GM18502 (cell line): Measurements from ENCODE around the gene OGFOD2.
"Not testable (repeated sequence)": the region's sequence is repeated elsewhere in the genome, so short reads cannot be mapped to it uniquely, and the experiment has no call there.

Experiments
- ATAC-seq: cut with Tn5 transposase; IDR thresholded peaks from one replicate; pipeline ENCODE4 v1.9.1; 2021; ENCODE audit warnings: mild to moderate bottlenecking; ENCODE audit not compliant: unreplicated experiment, poor library complexity

The OGFOD2 gene

DNA sequence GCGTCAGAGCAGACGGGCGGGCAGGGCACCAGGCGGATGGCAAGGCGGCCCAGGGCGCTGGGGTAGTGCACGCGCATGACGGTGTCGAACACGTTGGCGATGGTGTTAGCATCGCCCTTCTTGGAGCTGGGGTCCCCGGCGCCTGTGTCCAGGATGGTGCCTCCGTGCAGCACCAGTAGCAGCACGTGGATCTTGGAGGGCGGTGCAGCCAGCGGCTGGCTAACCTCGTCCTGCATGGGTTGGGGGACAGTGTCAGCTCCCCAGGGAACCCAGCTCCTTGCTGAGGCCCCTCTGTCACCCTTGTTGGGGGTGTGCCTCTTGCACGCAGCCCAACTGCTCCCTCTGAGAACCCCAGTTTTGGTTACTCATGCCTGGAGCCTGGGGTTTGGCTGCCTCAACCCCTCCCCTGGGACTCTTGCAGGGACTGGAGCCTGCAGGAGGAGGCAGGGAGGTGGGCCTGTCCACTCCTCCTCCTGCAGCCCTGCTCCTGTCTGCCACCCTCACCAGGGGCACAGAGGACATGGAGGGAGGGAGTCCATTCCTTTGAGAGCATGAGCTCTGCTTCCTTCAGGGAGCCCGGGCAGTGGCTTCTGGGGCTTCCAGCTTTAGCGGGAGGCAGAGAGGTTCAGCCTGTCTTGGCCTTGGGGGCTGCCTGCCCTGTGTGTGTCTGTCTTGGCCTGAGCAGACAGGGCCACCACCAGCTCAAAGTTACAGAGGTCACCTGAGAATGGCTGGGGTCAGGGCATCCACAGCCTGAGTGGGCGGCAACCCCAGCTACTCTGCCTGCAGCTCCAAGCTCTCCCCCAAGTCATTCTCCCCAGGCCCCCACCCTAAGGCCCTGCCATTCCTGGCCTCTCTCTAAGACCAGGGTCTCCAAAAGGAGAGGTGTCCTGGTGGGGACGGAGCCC is 22.6 kb downstream of the OGFOD2 start:
- ATAC-seq, result no peak

DNA sequence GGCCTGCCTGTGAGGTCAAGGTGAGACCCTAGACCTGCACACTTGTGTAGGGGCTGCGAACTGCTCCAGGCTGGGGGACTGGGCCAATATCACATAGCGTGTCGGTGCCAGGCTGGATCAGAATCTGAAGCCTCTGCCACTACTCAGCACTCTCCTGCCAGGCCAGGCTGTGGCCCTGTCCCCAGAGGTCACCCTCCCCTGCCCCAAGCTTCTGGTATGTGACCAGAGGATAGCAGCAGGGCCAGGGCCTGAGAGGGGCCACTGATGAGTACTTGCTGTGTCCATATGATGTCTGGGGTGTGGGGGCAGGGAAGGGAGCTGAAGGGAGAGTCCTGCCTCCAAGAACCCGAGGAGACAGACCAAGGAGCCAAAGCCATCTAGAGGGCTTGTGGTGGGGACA is 23.3 kb downstream of the OGFOD2 start:
- no peak for ATAC-seq

DNA sequence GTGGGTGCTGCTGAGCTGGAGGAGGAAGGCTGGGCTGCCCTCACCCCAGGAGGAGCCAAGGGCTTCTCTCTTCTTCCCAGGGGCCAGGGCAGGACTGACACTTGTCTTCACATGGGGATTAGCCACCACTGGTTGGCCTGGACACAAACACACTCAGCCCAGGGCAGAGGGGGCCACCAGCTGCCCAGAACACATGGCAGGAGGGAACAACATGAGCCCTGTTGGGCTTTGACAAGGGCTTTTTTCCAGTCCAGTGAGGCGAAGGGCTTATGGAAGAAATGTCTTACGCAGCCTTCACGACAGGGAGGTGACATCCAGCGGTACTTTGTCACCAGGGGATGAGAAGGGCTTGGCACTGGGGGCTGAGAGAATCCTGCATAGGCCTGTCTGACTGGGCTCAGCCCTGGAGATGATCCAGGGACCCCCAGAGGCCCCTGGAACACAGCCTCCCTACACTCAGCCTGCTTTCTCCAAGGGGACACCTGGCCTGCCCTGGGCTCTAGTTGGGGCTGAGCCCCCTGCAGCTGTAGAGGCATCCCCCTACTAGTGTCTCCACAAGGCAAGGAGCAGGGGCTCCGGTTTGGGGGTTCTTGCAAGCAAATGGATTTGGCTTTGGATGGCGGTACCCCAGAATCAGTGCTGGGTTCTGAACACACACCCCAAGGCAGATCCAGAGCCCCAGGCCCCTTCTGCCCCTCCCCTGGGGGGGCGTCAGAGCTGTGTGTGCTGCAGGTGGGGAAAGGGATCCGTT is 24.3 kb downstream of the OGFOD2 start:
- ATAC-seq, result no peak

DNA sequence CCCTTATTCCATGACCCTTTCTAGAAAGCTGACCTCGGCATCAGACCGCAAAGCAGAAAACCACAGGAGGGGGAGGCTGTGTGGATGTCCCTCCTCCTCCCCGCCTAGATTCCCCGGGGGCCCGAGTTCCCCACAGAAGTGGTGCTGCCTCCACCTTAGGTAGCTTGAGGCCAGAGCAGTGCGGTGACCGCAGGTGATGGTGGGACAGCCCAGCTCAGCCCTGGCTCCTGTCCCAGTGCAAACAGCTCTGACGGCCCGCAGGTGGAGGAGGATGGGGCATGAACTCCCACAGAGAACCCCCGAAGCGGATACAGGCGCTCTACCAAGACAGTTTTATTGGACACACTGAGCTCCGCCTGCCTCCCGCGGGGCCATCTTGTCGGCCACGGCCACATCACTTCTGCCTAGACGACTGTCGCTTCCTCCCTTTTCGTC is 25.0 kb downstream of the OGFOD2 start:
- ATAC-seq, result no peak

DNA sequence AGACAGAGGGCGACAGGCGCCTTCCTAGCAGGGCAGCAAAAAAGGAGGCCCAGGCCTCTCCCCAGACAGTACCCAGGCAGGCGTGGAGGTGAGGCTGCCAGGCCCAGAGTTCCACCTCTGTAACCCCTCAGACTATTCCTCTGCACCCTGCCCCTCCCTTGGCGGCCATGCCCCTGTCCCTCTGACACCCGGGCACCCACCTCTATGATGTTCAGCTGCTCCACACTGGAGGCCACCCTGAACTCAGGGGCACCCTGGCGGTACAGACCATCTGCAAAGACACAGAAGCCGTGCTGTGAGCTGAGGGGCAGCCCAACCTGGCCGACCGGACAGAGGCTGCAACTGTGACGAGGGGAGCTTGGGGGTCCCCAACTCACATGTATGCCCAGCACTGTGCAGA is 25.5 kb downstream of the OGFOD2 start:
- no peak for ATAC-seq

DNA sequence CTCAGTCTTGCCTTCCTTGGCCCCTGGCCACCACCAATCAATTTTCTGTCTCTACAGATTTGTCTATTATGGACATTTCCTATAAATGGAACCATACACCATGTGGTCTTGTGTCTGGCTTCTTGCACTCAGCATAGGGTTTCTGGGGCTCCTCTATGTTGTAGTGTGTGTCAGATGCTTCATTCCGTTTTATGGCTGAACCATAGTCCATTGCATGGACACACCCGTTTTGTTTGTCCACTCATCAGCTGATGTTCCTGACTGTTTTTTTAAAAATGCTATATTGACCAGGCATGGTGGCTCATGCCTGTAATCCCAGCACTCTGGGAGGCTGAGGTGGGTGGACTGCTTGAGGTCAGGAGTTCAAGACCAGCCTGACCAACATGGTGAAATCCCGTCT is 26.4 kb downstream of the OGFOD2 start:
- no peak for ATAC-seq

DNA sequence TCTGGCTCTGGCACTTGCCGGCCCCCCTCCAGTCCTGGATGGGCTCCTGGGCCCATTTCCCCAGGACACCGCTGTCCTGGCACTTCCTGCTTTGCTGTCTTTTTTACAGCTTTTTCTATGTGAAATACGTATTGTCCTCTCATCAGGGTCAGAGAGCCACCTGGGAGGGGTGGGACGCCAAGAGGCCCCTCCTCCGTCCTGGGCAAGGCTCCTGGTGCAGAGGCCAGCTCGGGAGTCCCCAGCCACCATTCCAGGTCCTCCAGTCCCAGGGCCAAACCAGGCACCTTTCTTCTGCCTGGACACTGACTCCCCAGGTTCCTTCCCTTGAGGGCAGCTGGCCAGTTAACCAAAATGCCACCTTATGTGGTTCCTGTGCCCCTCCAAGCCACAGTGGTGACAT is 28.2 kb downstream of the OGFOD2 start:
- ATAC-seq, result no peak

DNA sequence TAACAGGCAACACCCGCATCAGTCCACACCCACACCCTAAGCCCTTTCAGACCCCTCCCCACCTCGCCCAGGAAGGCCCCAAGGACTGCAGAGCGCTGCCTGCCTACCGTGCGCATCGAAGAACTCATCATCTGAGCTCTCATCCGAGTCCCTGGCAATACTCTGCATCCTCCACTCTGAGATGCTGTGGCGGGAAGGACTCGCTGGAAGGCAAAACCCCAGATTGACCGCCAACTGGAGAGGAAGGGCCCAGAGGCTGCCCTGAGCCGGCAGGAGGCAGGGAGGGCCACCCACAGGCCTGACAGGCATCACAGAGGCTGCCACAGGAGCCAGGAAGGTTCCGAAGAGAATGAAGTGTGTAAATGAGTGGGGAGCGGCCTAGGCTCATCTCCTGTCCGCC is 29.2 kb downstream of the OGFOD2 start:
- ATAC-seq, result no peak

DNA sequence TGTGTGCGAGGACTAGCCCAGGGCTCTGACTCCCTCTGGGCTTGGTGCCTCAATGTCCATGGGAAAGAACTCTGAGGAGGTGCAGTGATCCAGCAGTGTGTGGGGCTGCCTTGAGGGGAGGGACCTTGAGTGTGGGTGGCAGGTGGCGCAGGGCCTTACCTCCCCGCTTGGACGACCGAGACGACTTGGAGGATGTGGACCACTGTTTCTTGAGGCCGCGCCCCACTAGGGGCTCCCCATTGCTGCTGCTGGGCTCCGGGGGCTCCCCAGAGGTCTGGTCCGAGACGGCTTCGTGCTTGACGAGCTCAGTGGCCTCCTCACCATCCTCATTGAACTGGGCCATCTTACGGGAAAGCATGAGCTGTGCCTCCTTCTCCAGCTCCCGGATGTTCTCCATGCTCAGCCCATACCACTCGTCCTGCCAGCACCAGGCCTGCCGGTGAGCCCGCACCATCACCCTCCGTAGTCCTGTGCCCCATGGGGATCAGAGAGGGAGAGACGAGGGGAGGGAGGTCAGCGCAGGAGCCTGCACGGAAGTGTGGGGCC is 30.1 kb downstream of the OGFOD2 start:
- no peak for ATAC-seq

DNA sequence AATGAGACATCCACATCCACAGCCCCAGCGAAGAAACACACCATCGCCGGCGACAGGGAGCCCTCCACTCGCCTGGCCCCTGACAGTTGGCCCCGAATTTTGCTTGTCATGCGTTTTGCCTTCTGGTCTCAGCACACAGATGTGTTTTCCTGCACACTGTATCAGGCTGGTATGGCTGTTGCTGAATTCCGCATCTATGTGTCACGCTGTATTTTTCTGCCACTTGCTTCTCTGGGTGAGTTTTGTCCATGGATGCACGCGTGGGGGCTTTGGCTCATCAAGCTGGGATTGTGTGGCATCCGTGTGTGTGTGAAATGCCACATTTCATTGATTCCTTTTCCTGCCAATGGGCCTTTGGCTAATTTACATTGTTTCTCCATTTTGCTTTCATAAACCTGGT is 31.9 kb downstream of the OGFOD2 start:
- ATAC-seq, result no peak

DNA sequence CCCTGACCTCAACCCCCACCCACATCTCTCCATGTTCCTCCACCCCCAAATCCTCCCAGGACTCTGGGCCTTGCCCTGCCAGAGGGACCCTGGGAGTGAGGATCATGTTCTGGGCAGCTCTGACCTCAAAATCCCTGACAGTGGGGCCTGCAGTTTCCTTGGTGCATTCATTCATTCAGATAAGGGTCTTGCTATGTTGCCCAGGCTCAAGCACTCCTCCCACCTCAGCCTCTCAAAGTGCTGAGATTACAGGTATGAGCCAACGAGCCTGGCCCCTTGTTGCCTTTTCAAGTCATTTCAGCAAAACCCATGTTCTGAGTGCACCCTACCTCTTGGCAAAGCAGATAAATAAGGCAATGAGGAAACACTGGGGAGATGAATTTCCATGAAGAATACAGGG is 35.1 kb downstream of the OGFOD2 start:
- ATAC-seq, result no peak

DNA sequence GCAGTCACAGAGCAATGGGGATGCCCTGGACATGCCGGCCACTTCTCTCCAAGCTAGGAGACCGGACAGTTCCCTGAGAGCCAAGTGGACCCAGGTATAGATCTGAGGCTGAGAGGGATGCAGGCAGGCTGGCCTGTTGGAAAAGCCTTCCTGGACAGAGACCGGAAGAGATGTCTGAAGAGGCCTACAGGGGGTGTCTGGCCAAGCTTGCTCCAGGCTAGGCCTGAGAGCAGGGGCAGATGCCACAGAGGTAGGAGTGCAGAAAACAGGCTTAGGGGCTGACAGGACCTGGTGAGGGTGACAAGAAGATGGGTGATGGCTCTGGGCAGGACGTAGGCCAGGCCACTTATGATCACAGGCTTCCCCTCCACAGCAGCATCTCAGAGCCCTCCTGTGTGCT is 35.6 kb downstream of the OGFOD2 start:
- ATAC-seq, result no peak

DNA sequence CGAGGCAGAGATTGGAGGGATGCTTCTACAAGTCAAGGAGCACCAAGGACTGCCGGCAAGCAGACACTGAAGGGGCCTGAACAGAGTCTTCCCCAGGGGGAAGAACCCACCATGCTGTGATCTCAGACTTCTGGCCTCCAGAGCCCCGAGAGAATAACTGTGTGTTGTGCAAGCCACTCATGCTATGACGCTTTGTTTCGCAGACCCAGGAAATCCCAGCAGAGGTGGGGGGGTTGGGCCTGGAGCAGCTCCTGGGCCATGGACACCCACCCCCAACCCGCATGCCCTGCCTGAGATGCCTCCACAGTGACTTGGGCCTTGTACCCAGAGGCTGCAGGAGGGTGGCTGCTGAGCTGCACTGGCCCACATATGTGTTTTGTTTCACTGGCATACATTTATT is 36.7 kb downstream of the OGFOD2 start:
- no peak for ATAC-seq

DNA sequence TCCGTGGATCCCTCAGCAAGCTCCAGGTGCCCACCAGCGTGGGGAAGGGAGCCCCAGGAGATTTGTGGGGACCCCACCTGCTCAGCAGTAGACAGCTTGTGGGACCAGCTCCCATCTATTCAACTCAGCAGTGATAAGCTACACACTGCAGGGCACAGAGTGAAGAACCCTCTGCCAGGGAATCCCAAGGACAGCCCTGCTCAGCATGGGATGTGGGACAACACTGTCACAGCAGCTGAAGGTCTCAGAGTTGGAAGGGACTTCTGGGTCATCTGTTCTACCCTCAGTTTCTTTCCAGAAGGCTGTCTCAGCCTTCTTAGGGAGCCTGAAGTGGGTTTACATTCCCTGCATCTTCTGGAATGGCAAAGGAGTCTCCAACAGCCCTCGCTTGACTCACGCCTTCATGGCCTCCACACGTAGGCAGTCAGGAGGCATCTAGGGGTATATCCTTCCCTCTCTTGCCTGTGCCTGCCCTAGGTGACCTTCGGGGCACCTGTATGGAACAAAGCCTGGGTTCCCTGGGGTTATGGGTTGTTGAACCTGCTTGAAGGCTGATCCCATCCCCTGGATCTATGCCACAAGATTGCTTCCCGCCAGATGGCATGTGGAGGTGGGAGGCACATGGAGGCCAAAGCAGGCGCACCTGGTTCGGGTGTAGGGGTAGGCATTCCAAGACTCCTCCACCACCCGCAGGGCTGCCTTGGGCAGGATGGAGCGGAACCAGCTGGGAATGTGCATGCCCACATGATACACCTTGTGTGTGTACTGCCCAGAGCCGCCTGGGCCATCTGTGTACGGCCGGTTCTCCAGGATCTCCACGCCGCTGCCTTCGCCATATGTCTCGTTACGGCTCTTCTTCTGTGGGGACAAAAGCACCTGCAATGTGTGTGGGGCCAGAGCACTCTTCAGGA is 38.4 kb downstream of the OGFOD2 start:
- no peak for ATAC-seq

DNA sequence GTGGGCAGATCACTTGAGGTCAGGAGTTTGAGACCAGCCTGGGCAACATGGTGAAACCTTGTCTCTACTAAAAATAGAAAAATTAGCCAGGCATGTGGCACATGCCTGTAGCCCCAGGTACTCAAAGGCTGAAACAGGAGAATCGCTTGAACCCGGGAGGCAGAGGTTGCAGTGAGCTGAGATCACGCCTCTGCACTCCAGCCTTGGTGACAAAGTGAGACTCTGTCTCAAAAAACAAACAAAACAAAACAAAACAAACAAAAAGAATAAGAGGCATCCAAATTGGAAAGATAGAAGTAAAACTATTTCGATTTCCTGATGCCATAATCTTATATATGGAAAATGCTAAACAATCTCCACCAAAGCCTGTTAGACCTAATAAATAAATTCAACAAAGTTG is 39.4 kb downstream of the OGFOD2 start:
- not testable (repeated sequence) for ATAC-seq

DNA sequence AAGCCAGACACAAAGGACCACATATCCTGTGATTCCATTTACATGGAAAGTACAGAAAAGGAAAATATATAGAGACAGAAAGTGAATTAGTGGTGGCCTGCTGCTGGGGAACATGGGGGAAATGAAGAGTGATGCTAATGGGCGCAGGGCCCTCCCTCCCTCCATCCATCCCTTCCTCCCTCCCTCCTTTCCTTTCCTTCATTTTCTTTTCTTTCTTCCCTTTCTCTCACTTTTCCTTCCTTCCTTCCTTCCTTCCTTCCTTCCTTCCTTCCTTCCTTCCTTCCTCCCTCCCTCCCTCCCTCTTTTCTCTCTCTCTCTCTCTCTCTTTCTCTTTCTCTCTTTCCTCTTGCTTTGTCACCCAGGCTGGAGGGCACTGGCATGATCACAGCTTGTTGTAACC is 42.7 kb downstream of the OGFOD2 start:
- ATAC-seq, result no peak

DNA sequence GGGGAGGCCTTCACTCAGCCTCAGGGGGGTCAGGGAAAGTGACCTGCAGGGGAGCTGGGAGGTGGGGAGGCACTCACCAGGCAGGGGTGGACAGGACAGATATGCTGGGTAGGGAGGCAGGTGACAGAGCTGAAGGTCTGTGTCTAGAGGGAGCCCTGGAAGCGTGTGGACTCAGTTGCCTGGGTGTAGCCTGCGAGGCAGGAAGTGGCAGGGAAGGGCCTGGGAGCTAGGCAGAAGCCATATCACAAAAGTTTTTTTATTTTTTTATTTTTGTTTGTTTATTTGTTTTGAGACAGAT is 44.7 kb downstream of the OGFOD2 start:
- no peak for ATAC-seq

DNA sequence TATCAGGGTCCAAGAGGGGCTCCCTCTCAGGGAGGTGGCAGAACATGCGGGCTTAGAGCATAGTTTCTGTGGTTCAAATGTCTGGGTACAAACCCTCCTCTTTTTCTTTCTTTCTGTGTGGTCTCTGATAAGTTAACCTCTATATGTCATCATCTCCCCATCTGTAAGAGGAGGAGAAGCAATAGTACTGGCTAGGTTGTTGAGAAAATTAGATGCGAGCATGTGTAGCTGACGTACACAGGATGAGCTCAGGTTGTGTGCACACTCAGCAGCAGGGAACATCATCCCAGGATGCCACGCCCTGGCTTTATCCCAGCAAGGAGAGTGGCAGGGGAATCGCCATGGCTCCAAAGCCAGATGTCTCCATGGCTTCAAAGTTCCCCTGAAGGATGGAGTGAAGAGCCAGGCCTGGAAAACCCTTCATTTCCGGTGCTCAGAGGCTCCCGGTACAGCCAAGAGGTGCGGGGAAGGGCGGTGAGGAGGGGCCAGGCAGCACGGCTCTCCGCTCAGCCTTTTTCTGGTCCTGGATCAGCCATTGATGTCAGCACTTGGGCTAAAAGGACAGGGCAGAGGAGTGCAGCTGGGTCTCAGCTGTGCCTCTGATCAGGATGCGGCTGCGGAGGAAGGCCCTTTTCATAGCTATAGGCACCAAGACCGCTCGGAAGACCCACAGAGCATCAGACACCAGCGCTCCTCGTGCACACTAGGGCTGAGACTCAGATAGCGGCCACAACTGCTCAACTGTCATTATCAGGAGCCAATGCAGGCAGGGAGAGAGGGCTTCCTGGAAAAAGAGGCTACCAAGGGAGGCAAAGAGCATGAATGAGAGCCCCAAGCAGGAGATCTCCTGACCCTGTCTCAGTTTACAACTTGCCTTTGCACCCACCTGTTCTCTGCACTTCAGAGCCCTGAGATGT is 46.9 kb downstream of the OGFOD2 start:
- no peak for ATAC-seq

DNA sequence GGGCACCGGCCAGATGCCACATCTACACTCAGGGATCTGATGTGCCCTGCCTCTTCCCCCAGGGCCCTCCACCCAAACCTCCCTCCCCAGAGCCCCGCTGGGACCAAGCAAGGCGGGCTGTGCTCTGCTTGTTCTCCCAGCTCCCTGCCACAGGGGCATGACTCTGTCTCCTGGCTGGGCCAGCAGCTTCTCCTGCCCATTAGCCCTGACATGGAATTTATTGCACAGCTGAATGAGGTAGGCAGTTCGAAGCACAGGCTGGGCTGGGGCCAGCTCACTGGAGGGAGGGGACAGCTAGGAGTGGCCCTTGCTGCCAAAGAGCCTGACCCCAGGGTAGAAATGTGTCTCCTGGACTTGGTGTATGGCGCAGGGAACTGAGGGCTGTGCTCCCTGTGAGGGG is 47.8 kb downstream of the OGFOD2 start:
- no peak for ATAC-seq
